A549 (cell line): ENCODE measurements around the gene APOBEC4. TPM values are rescaled to one million over a fixed set of nuclear protein-coding genes. Genes with fewer than 3 reads are reported as not detected.

ENCODE experiments used
- ATAC-seq, 2 experiments: fragments of 200-7000 bp in 1 of 2; fragments of >200 bp in 1 of 2; cut with Nextera tagmentation in 1 of 2; cut with Tn5 transposase in 1 of 2; 3 replicates each; pipeline versions ENCODE4 v1.8.0 to v1.9.1; 2018 to 2020; ENCODE audit warnings: mild to moderate bottlenecking in 1 of 2, moderate library complexity in 1 of 2
- CTCF ChIA-PET: fragments of 300-600 bp; sonication (Branson Sonifier 250); formaldehyde crosslinking; extraction: SDS; loops from one replicate; lab custom pipeline; 2021; ENCODE audit warnings: antibody characterized with exemption, inconsistent platforms; lab: Yijun Ruan, JAX
- POLR2A ChIA-PET: fragments of 350-600 bp; formaldehyde crosslinking; extraction: SDS; loops from one replicate; lab custom pipeline; 2021; ENCODE audit warnings: antibody characterized with exemption, inconsistent platforms; lab: Yijun Ruan, JAX
- DNase-seq, 2 experiments: peaks; one replicate each; pipeline versions ENCODE4 v3.0.0 to v3.0.0-alpha.2; 2011 to 2016; ENCODE audit warnings: low read depth in 1 of 2, low spot score in 1 of 2
- FAIRE-seq: peaks from 2 replicates; lab custom pipeline; 2011; peaks lifted over from hg19 to GRCh38; lab: Jason Lieb, UNC
- H3K27ac ChIP-seq, 2 experiments: fragments of >200 bp; sonication (Bioruptor Twin); formaldehyde crosslinking; 3 replicates each; pipeline ENCODE4 v1.5.1; 2016 to 2017
- H3K4me1 ChIP-seq: fragments of >200 bp; sonication (Bioruptor Twin); formaldehyde crosslinking; 3 replicates; pipeline ENCODE4 v1.6.1; 2016
- H3K4me2 ChIP-seq: fragments of >200 bp; sonication (Bioruptor Twin); formaldehyde crosslinking; 3 replicates; pipeline ENCODE4 v1.6.1; 2016
- H3K4me3 ChIP-seq: fragments of >200 bp; sonication (Bioruptor Twin); formaldehyde crosslinking; 3 replicates; pipeline ENCODE4 v1.5.1; 2016
- H3K9me3 ChIP-seq: fragments of >200 bp; sonication (Bioruptor Twin); formaldehyde crosslinking; 3 replicates; pipeline ENCODE4 v1.6.1; 2016
- BHLHE40 ChIP-seq: IDR thresholded peaks from 2 replicates; pipeline ENCODE4 v1.6.1; 2012; ENCODE audit warnings: low read depth, low read length, inconsistent platforms
- CEBPB ChIP-seq, 2 experiments: fragments of >200 bp in 1 of 2; sonication (Bioruptor Twin) in 1 of 2; formaldehyde crosslinking in 1 of 2; IDR thresholded peaks; 2 replicates each; pipeline ENCODE4 v1.6.1; 2012 to 2016
- CTCF ChIP-seq: fragments of >200 bp; sonication (Bioruptor Twin); formaldehyde crosslinking; IDR thresholded peaks from 3 replicates; pipeline ENCODE4 v1.5.1; 2016
- E2F6 ChIP-seq: IDR thresholded peaks from 2 replicates; pipeline ENCODE4 v1.6.1; 2012; ENCODE audit warnings: low read depth, borderline replicate concordance
- ESRRA ChIP-seq: fragments of 150-350 bp; IDR thresholded peaks from 2 replicates; pipeline ENCODE4 v1.6.1; 2014; ENCODE audit warnings: mild to moderate bottlenecking, low read length, borderline replicate concordance
- FOSB ChIP-seq: fragments of 250-450 bp; sonication (Bioruptor Pico); IDR thresholded peaks from 2 replicates; pipeline ENCODE4 v1.5.0; 2020; ENCODE audit warnings: mild to moderate bottlenecking, moderate library complexity
- FOSL2 ChIP-seq, 2 experiments: fragments of 450-650 bp in 1 of 2; fragments of >200 bp in 1 of 2; sonication (Bioruptor Twin) in 1 of 2; formaldehyde crosslinking; IDR thresholded peaks; 2 replicates each; pipeline versions ENCODE4 v1.5.0 to v1.6.1; 2016 to 2020; ENCODE audit warnings: mild to moderate bottlenecking in 1 of 2, moderate library complexity in 1 of 2
- GATA3 ChIP-seq: IDR thresholded peaks from 2 replicates; pipeline ENCODE4 v1.6.1; 2012; ENCODE audit warnings: borderline replicate concordance
- HMGXB4 ChIP-seq: fragments of 250-450 bp; sonication (Bioruptor Pico); IDR thresholded peaks from 2 replicates; pipeline ENCODE4 v1.5.0; 2021; ENCODE audit warnings: mild to moderate bottlenecking, moderate library complexity, borderline replicate concordance
- JUN ChIP-seq, 2 experiments: fragments of >200 bp; sonication (Bioruptor Twin); formaldehyde crosslinking; IDR thresholded peaks; 2 replicates in 1 of 2; 3 replicates in 1 of 2; pipeline ENCODE4 v1.6.1; 2016 to 2017
- JUNB ChIP-seq: fragments of >200 bp; sonication (Bioruptor Twin); formaldehyde crosslinking; IDR thresholded peaks from 2 replicates; pipeline ENCODE4 v1.6.1; 2016
- KDM5A ChIP-seq: fragments of 200-600 bp; sonication (generic); IDR thresholded peaks from 2 replicates; pipeline ENCODE4 v1.6.1; 2016; ENCODE audit warnings: antibody characterized with exemption, mild to moderate bottlenecking
- MAFK ChIP-seq: fragments of 450-650 bp; IDR thresholded peaks from 2 replicates; pipeline ENCODE4 v1.6.1; 2014; ENCODE audit not compliant: partially characterized antibody
- NR3C1 ChIP-seq: fragments of >200 bp; sonication (Bioruptor Twin); formaldehyde crosslinking; IDR thresholded peaks from 3 replicates; pipeline ENCODE4 v1.6.1; 2017
- PHF8 ChIP-seq: fragments of 200-600 bp; sonication (generic); IDR thresholded peaks from 2 replicates; pipeline ENCODE4 v1.6.1; 2016; ENCODE audit warnings: low read depth, mild to moderate bottlenecking, antibody characterized with exemption, moderate library complexity, borderline replicate concordance
- RAD21 ChIP-seq, 2 experiments: fragments of >200 bp in 1 of 2; sonication (Bioruptor Twin) in 1 of 2; formaldehyde crosslinking in 1 of 2; IDR thresholded peaks in 1 of 2; conservative IDR thresholded peaks in 1 of 2; 2 replicates in 1 of 2; 3 replicates in 1 of 2; pipeline ENCODE4 v1.6.1; 2012 to 2018; ENCODE audit warnings: inconsistent platforms in 1 of 2
- RARB ChIP-seq: fragments of 250-450 bp; sonication (Bioruptor Pico); IDR thresholded peaks from 2 replicates; pipeline ENCODE4 v1.8.0; 2021; ENCODE audit warnings: mild to moderate bottlenecking, moderate library complexity
- TFCP2L1 ChIP-seq: fragments of 250-450 bp; sonication (Bioruptor Pico); IDR thresholded peaks from 2 replicates; pipeline ENCODE4 v1.5.0; 2021; ENCODE audit warnings: mild to moderate bottlenecking
- ZFP36 ChIP-seq: fragments of 450-650 bp; IDR thresholded peaks from 2 replicates; pipeline ENCODE4 v1.6.1; 2014; ENCODE audit warnings: borderline replicate concordance; ENCODE audit not compliant: partially characterized antibody
- WGBS: methylation state at CpG from one replicate; pipeline ENCODE4 v1.1.6; 2017; ENCODE audit errors: missing lambda C conversion rate; 5-methylcytosine and 5-hydroxymethylcytosine counted together
- polyA plus RNA-seq, 4 experiments: library from polyadenylated mRNA; depleted of rRNA in 3 of 4; stranded (reverse); fragments of >200 nt; fragmentation: RNase III in 1 of 4; extraction: RNeasy Plus Mini Kit Qiagen cat#74134 plus additional on column Dnase treatment in 1 of 4; gene quantifications; 2 replicates in 3 of 4; 3 replicates in 1 of 4; pipeline ENCODE4 v1.2.3, GENCODE V29; 2011 to 2017

APOBEC4 gene
- polyA plus RNA-seq, 2 of the 4 experiments (the other 2 are of a cell fraction): not detected

GRCh38 chr1:183635606-183636333 lies 17.3 kb downstream of the APOBEC4 start, which contains the start of gene ARPC5 (continued):
- TF ChIP-seq KDM5A: peak; percentile 48; the same call in 1 of the 2 replicates
- TF ChIP-seq E2F6: peak; percentile 67
- TF ChIP-seq GATA3: no peak
- no peak for TF ChIP-seq FOSB (CRISPR knock-in tag)
- TF ChIP-seq, all 56 proteins: peak for 12

GRCh38 chr1:183635099-183635605 lies 18.0 kb downstream of the APOBEC4 start:
- H3K4me3 ChIP-seq: peak overlapping the region; percentile 96
- POLR2A ChIA-PET: interaction anchor here (0.6 to 1.0 kb wide), 5 partner anchors 65 to 425 kb away, joined by 3 to 7 read pairs (median 4); no protein-coding TSS in a partner anchor
- WGBS: 0% methylated on average over 23 of the region's 42 CpGs
- FAIRE-seq (no peak), DNase-seq (peak in 1 of 2 experiments; percentile 30), ATAC-seq (peak; percentile 52 to 69)
- peaks cover 30% of the 10 kb centered on the region for H3K4me1 ChIP-seq
- peak in 1 of 2 experiments; percentile 52; a peak in 2 of 5 replicates for TF ChIP-seq JUN (IDR thresholded peaks at IDR 0.05)
- TF ChIP-seq ESRRA: no peak
- no peak for TF ChIP-seq CEBPB (IDR thresholded peaks at IDR 0.05)
- TF ChIP-seq TFCP2L1 (CRISPR knock-in tag): 0 out of 2 replicates have a peak, but pooled peaks have one; percentile 42
- no peaks in the 10 kb centered on the region for H3K9me3 ChIP-seq
- CTCF ChIA-PET: interaction anchor here (1.0 to 4.0 kb wide), 6 partner anchors 8 to 281 kb away, joined by 4 to 21 read pairs (median 4); partner anchors contain the start of gene APOBEC4
- H3K4me2 ChIP-seq: peak overlapping the region; percentile 87
- H3K27ac ChIP-seq: peak overlapping the region; percentile 98

- Histone ChIP-seq H3K4me3 (peak overlapping the region; percentile 96), H3K4me2 (peak overlapping the region; percentile 87), H3K4me1 (peaks cover 30% of the 10 kb centered on the region), H3K9me3 (no peaks in the 10 kb centered on the region), H3K27ac (peak overlapping the region; percentile 98)
- ATAC-seq (no peak), DNase-seq (no peak), FAIRE-seq (no peak)
- TF ChIP-seq CTCF: no peak
- no peak for TF ChIP-seq JUNB
- TF ChIP-seq FOSL2 (IDR thresholded peaks at IDR 0.05): no peak
- peak; percentile 73 for TF ChIP-seq FOSL2 (CRISPR knock-in tag; IDR thresholded peaks at IDR 0.05)
- peak; percentile 38 for TF ChIP-seq MAFK
- TF ChIP-seq CEBPB (IDR thresholded peaks at IDR 0.05): no peak
- CTCF ChIA-PET: interaction anchor here (1.0 to 4.0 kb wide), 8 partner anchors 7 to 281 kb away, joined by 3 to 21 read pairs (median 4); partner anchors contain the start of gene APOBEC4
- WGBS: under 1% methylated on average over 10 of the region's 10 CpGs
- POLR2A ChIA-PET: interaction anchor here (0.6 to 1.0 kb wide), 7 partner anchors 9 to 425 kb away, joined by 3 to 7 read pairs (median 4); no protein-coding TSS in a partner anchor
Measured at GRCh38 chr1:183634429-183635065, 18.6 kb downstream of the APOBEC4 start.

- DNase-seq (peak; percentile 61 to 83), FAIRE-seq (no peak), ATAC-seq (peak; percentile 41 to 56; a peak in 4 of 6 replicates)
- 0% methylated on average over 1 of the region's 1 CpG for WGBS
- CTCF ChIA-PET: interaction anchor here (0.7 to 4.0 kb wide), 9 partner anchors 11 to 282 kb away, joined by 3 to 21 read pairs (median 4); partner anchors contain the start of gene APOBEC4
- H3K4me2 ChIP-seq: peak overlapping the region; percentile 87
- POLR2A ChIA-PET: interaction anchor here (0.6 to 1.0 kb wide), 3 partner anchors 8 to 66 kb away, joined by 3 to 4 read pairs (median 3); no protein-coding TSS in a partner anchor
- peak overlapping the region; percentile 96 for H3K4me3 ChIP-seq
- H3K27ac ChIP-seq: peak overlapping the region; percentile 98
- H3K4me1 ChIP-seq: peaks cover 30% of the 10 kb centered on the region
- no peaks in the 10 kb centered on the region for H3K9me3 ChIP-seq
- TF ChIP-seq PHF8: no peak
- peak; percentile 28; the same call in 1 of the 2 replicates for TF ChIP-seq HMGXB4 (CRISPR knock-in tag)
- TF ChIP-seq RARB (CRISPR knock-in tag): no peak
- no peak for TF ChIP-seq NR3C1
- TF ChIP-seq ZFP36: peak; percentile 15
- TF ChIP-seq CTCF: peak; percentile 75
- peak in 1 of 2 experiments; percentile 28; a peak in 1 of 5 replicates for TF ChIP-seq RAD21 (conservative IDR thresholded peaks at IDR 0.05 in 1 of 2, IDR thresholded peaks at IDR 0.05 in 1 of 2)
- no peak for TF ChIP-seq BHLHE40
Measured at GRCh38 chr1:183633676-183634343, 19.3 kb downstream of the APOBEC4 start.
